Bronchial epithelial cell (primary cell): ENCODE measurements around the gene LIMS2. TPM values are rescaled to one million over a fixed set of nuclear protein-coding genes. Genes with fewer than 3 reads are reported as not detected.

ENCODE experiments used
- DNase-seq: peaks from one replicate; pipeline ENCODE4 v3.0.0-alpha.2; 2010; ENCODE audit warnings: low read depth
- FAIRE-seq: peaks from 2 replicates; lab custom pipeline; 2011; peaks lifted over from hg19 to GRCh38; lab: Jason Lieb, UNC
- H3K27me3 ChIP-seq: 2 replicates; pipeline ENCODE4 v1.5.1; 2011; ENCODE audit warnings: low read length; ENCODE audit not compliant: control insufficient read depth, insufficient read depth
- H3K36me3 ChIP-seq: 2 replicates; pipeline ENCODE4 v1.5.1; 2011; ENCODE audit warnings: low read length; ENCODE audit not compliant: control insufficient read depth, insufficient read depth
- H3K4me3 ChIP-seq: 2 replicates; pipeline ENCODE4 v1.5.1; 2011; ENCODE audit warnings: mild to moderate bottlenecking, low read depth, low read length, control low read depth
- CTCF ChIP-seq: IDR thresholded peaks from 2 replicates; pipeline ENCODE4 v1.5.1; 2011; ENCODE audit warnings: mild to moderate bottlenecking, moderate library complexity, low read length, control low read depth, inconsistent platforms; ENCODE audit not compliant: insufficient read depth, severe bottlenecking
- total RNA-seq: library from RNA; depleted of rRNA; stranded (reverse); fragments of >200 nt; gene quantifications from 2 replicates; pipeline ENCODE4 v1.2.1, GENCODE V29; 2014

The LIMS2 gene
- total RNA-seq, 1 donor from 2014 or later: 0.79 TPM

GRCh38 chr2:127645395-127646291 is 29.7 kb downstream of the LIMS2 start, which contains the start of gene GPR17:
Gene GPR17 (plus strand): TSS chr2:127646153. CDS start chr2:127650736, 4,583 bp downstream.
- no peak for TF ChIP-seq CTCF
- peaks cover 1% of the 10 kb centered on the region for H3K27me3 ChIP-seq
- no peak for FAIRE-seq
- no peaks in the 10 kb centered on the region for H3K36me3 ChIP-seq
- DNase-seq: no peak
- H3K4me3 ChIP-seq: no peak within 1 kb of the TSS

GRCh38 chr2:127645026-127645394 is 30.3 kb downstream of the LIMS2 start:
- DNase-seq: no peak
- Histone ChIP-seq H3K4me3 (no peak overlapping the region), H3K27me3 (peaks cover 1% of the 10 kb centered on the region), H3K36me3 (no peaks in the 10 kb centered on the region)
- no peak for TF ChIP-seq CTCF
- FAIRE-seq: no peak

GRCh38 chr2:127644066-127645025 is 31.0 kb downstream of the LIMS2 start:
- no peak overlapping the region for H3K4me3 ChIP-seq
- peaks cover 1% of the 10 kb centered on the region for H3K27me3 ChIP-seq
- no peak for TF ChIP-seq CTCF
- DNase-seq (no peak), FAIRE-seq (peak; percentile 89)
- no peaks in the 10 kb centered on the region for H3K36me3 ChIP-seq

DNA sequence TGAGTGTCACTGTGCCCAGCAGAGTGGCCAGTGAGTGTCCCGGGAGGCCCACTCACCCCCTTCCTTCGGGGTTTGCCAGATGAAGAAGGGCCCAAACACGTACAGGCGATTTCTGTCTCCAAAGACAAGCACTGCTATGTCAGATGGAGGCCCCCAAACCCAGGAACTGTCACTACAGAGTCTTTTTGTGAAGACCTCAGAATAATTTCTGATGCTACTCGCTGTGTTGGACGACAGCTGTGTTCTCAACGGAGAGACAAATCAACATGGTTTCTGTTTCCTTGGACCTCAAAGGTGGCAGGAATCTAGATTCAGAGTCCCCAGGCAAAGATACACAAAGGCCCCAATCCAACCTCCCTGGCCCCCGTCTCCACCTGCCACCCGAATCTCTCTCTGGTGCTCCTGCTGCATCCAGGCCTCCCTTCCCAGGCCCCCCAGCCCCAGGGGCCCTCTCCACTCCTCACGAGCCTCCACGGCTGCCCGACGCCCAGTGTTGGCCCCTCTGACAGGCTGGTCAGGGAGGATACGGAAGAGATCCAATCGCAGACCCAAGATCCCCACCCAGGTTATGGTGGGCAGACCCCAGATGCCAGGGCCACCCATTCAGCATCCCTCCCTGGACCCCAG is 31.8 kb downstream of the LIMS2 start:
- peaks cover 1% of the 10 kb centered on the region for H3K27me3 ChIP-seq
- H3K4me3 ChIP-seq: no peak overlapping the region
- no peaks in the 10 kb centered on the region for H3K36me3 ChIP-seq
- no peak for TF ChIP-seq CTCF
- no peak for FAIRE-seq
- DNase-seq: no peak

GRCh38 chr2:127642706-127643438 is 32.5 kb downstream of the LIMS2 start:
- DNase-seq (no peak), FAIRE-seq (no peak)
- H3K27me3 ChIP-seq: peaks cover 1% of the 10 kb centered on the region
- no peaks in the 10 kb centered on the region for H3K36me3 ChIP-seq
- TF ChIP-seq CTCF: no peak
- H3K4me3 ChIP-seq: no peak overlapping the region
